H1 (cell line): ENCODE measurements around the gene ACY1. TPM values are rescaled to one million over a fixed set of nuclear protein-coding genes. Genes with fewer than 3 reads are reported as not detected.

Source experiments
- CTCF ChIA-PET: fragments of 300-600 bp; sonication (Branson Sonifier 250); formaldehyde crosslinking; loops from one replicate; lab custom pipeline; 2021; ENCODE audit not compliant: partially characterized antibody; lab: Charles Lee
- POLR2A ChIA-PET: fragments of 300-600 bp; sonication (Branson Sonifier 250); formaldehyde crosslinking; loops from one replicate; lab custom pipeline; 2021; ENCODE audit warnings: inconsistent platforms; ENCODE audit not compliant: partially characterized antibody; lab: Charles Lee
- DNase-seq, 2 experiments: peaks; one replicate each; pipeline versions ENCODE4 v3.0.0 to v3.0.0-alpha.2; 2010 to 2022; ENCODE audit warnings: low spot score in 2 of 2, low read depth in 1 of 2, mixed read lengths in 1 of 2
- FAIRE-seq: peaks from 2 replicates; lab custom pipeline; 2011; peaks lifted over from hg19 to GRCh38; lab: Jason Lieb, UNC
- H2AFZ ChIP-seq: 2 replicates; pipeline ENCODE4 v1.8.1; 2012; ENCODE audit warnings: low read length, inconsistent platforms
- H2AK5ac ChIP-seq: 2 replicates; pipeline ENCODE4 v1.6.1; 2013; ENCODE audit warnings: low read depth, low read length
- H2BK120ac ChIP-seq: replicated peaks from 2 replicates; pipeline ENCODE3; 2013; ENCODE audit warnings: low read depth, low read length, inconsistent platforms
- H2BK12ac ChIP-seq: 2 replicates; pipeline ENCODE4 v1.6.1; 2013; ENCODE audit warnings: low read depth, low read length
- H2BK15ac ChIP-seq: 2 replicates; pipeline ENCODE4 v1.6.1; 2013; ENCODE audit warnings: low read length
- H2BK20ac ChIP-seq: 2 replicates; pipeline ENCODE4 v1.6.1; 2013; ENCODE audit warnings: low read length
- H2BK5ac ChIP-seq: 2 replicates; pipeline ENCODE4 v1.6.1; 2013; ENCODE audit warnings: low read depth, low read length
- H3K14ac ChIP-seq: 2 replicates; pipeline ENCODE4 v1.6.1; 2013; ENCODE audit warnings: inconsistent platforms; ENCODE audit not compliant: insufficient read length
- H3K18ac ChIP-seq: 2 replicates; pipeline ENCODE4 v1.6.1; 2013; ENCODE audit warnings: low read length; ENCODE audit errors: extremely low read depth
- H3K23ac ChIP-seq: 2 replicates; pipeline ENCODE4 v1.6.1; 2013; ENCODE audit warnings: inconsistent platforms; ENCODE audit not compliant: insufficient read length
- H3K23me2 ChIP-seq: 2 replicates; pipeline ENCODE4 v1.6.1; 2013; ENCODE audit warnings: low read depth, low read length
- H3K27ac ChIP-seq: 2 replicates; pipeline ENCODE4 v1.6.1; 2011; ENCODE audit warnings: low read depth, low read length, inconsistent platforms
- H3K27me3 ChIP-seq, 4 experiments: replicated peaks in 1 of 4; 1 replicate in 1 of 4; 2 replicates in 3 of 4; pipeline versions ENCODE4 v1.6.1 to v1.8.1; 2011 to 2013; ENCODE audit warnings: low read length in 3 of 4, mild to moderate bottlenecking in 3 of 4, inconsistent platforms in 2 of 4, mixed read lengths in 2 of 4, moderate library complexity in 1 of 4; ENCODE audit not compliant: control insufficient read depth in 3 of 4, insufficient read depth in 3 of 4; ENCODE audit errors: extremely low read depth in 1 of 4
- H3K36me3 ChIP-seq, 4 experiments: 2 replicates each; pipeline versions ENCODE4 v1.6.1 to v1.8.1; 2011 to 2013; ENCODE audit warnings: mild to moderate bottlenecking in 4 of 4, low read length in 3 of 4, moderate library complexity in 2 of 4, control low read depth in 1 of 4, inconsistent platforms in 1 of 4; ENCODE audit not compliant: insufficient read depth in 4 of 4, control insufficient read depth in 2 of 4
- H3K4ac ChIP-seq: replicated peaks from 2 replicates; pipeline ENCODE3; 2013; ENCODE audit warnings: low read length, low read depth, mixed read lengths, inconsistent platforms; ENCODE audit not compliant: insufficient read length
- H3K4me1 ChIP-seq, 4 experiments: replicated peaks in 1 of 4; 1 replicate in 1 of 4; 2 replicates in 3 of 4; pipeline versions ENCODE4 v1.6.1 to v1.8.1; 2011 to 2013; ENCODE audit warnings: low read length in 3 of 4, inconsistent platforms in 2 of 4, mixed read lengths in 1 of 4; ENCODE audit not compliant: insufficient read depth in 4 of 4, control insufficient read depth in 3 of 4
- H3K4me2 ChIP-seq, 2 experiments: 2 replicates each; pipeline versions ENCODE4 v1.6.1 to v1.8.1; 2011 to 2013; ENCODE audit warnings: low read depth in 2 of 2, low read length in 2 of 2, control low read depth in 1 of 2, inconsistent platforms in 1 of 2, mild to moderate bottlenecking in 1 of 2; ENCODE audit not compliant: insufficient read depth in 1 of 2
- H3K4me3 ChIP-seq, 4 experiments: fragments of 200-600, 300-600 bp in 1 of 4; sonication (generic), shearing (Covaris generic), sonication (Bioruptor Twin) in 1 of 4; 2 replicates each; pipeline versions ENCODE4 v1.5.1 to v1.8.1; 2011 to 2016; ENCODE audit warnings: low read length in 4 of 4, low read depth in 3 of 4, control low read depth in 2 of 4, inconsistent platforms in 2 of 4, mild to moderate bottlenecking in 2 of 4, mixed read lengths in 1 of 4, moderate library complexity in 1 of 4; ENCODE audit not compliant: insufficient read depth in 2 of 4; ENCODE audit errors: extremely low read depth in 1 of 4
- H3K56ac ChIP-seq: replicated peaks from 2 replicates; pipeline ENCODE3; 2013; ENCODE audit warnings: low read depth, mild to moderate bottlenecking, mixed read lengths, low read length, inconsistent platforms; ENCODE audit not compliant: insufficient read length
- H3K79me1 ChIP-seq: 2 replicates; pipeline ENCODE4 v1.6.1; 2013; ENCODE audit warnings: low read depth, low read length, control low read depth
- H3K79me2 ChIP-seq, 2 experiments: 2 replicates each; pipeline versions ENCODE4 v1.6.1 to v1.8.1; 2012 to 2013; ENCODE audit warnings: low read length in 2 of 2, mild to moderate bottlenecking in 2 of 2, inconsistent platforms in 1 of 2; ENCODE audit not compliant: insufficient read depth in 2 of 2, control insufficient read depth in 1 of 2
- H3K9ac ChIP-seq, 4 experiments: replicated peaks in 1 of 4; 1 replicate in 1 of 4; 2 replicates in 3 of 4; pipeline versions ENCODE4 v1.6.1 to v1.8.1; 2011 to 2013; ENCODE audit warnings: low read depth in 3 of 4, low read length in 3 of 4, control low read depth in 2 of 4, mild to moderate bottlenecking in 2 of 4, moderate library complexity in 2 of 4, inconsistent platforms in 1 of 4; ENCODE audit errors: extremely low read depth in 1 of 4
- H3K9me3 ChIP-seq, 2 experiments: 2 replicates each; pipeline versions ENCODE4 v1.6.1 to v1.8.1; 2012 to 2013; ENCODE audit warnings: mild to moderate bottlenecking in 2 of 2, moderate library complexity in 2 of 2, control low read depth in 1 of 2, inconsistent platforms in 1 of 2, low read depth in 1 of 2, low read length in 1 of 2, mixed read lengths in 1 of 2; ENCODE audit not compliant: insufficient read depth in 2 of 2
- H4K20me1 ChIP-seq, 2 experiments: replicated peaks in 1 of 2; 2 replicates each; pipeline versions ENCODE3 to v1.8.1; 2011 to 2013; ENCODE audit warnings: inconsistent platforms in 2 of 2, low read length in 2 of 2, mild to moderate bottlenecking in 1 of 2; ENCODE audit not compliant: insufficient read depth in 2 of 2, control insufficient read depth in 1 of 2
- H4K5ac ChIP-seq: 2 replicates; pipeline ENCODE4 v1.6.1; 2013; ENCODE audit warnings: low read length, low read depth, mixed read lengths, inconsistent platforms; ENCODE audit not compliant: insufficient read length
- H4K8ac ChIP-seq: 2 replicates; pipeline ENCODE4 v1.8.0; 2013; ENCODE audit warnings: mild to moderate bottlenecking, moderate library complexity, low read length, inconsistent platforms; ENCODE audit not compliant: insufficient read depth; ENCODE audit errors: extremely low read depth
- H4K91ac ChIP-seq: replicated peaks from 2 replicates; pipeline ENCODE3; 2013; ENCODE audit warnings: low read length, mixed read lengths, inconsistent platforms; ENCODE audit not compliant: insufficient read length
- RBBP5 ChIP-seq: IDR thresholded peaks from 2 replicates; pipeline ENCODE4 v1.7.1; 2012; ENCODE audit warnings: low read depth, mild to moderate bottlenecking, inconsistent platforms, low read length, moderate library complexity, borderline replicate concordance
- SP4 ChIP-seq: IDR thresholded peaks from 2 replicates; pipeline ENCODE4 v1.6.1; 2012; ENCODE audit warnings: low read length, inconsistent platforms
- WGBS, 2 experiments: shearing (Covaris generic) in 1 of 2; methylation state at CpG; one replicate each; pipeline versions ENCODE4 v1.1.6 to v1.1.7; 2013 to 2015; ENCODE audit warnings: low lambda C conversion rate in 2 of 2, mixed read lengths in 2 of 2, inconsistent platforms in 1 of 2, low coverage in 1 of 2, missing lambda C conversion rate in 1 of 2; ENCODE audit not compliant: insufficient replicate concordance in 2 of 2, insufficient coverage in 1 of 2, insufficient read length in 1 of 2; ENCODE audit errors: extremely low coverage in 1 of 2, missing lambda C conversion rate in 1 of 2; 5-methylcytosine and 5-hydroxymethylcytosine counted together
- polyA plus RNA-seq, 7 experiments: library from polyadenylated mRNA; depleted of rRNA in 3 of 7; stranded (reverse) in 5 of 7; unstranded in 2 of 7; fragments of >200 nt in 5 of 7; fragments of 200-250 nt in 2 of 7; gene quantifications; 1 replicate in 5 of 7; 2 replicates in 1 of 7; 4 replicates in 1 of 7; pipeline versions ENCODE4 v1.2.1 to v1.2.3, GENCODE V29; 2011 to 2013; ENCODE audit warnings: missing spikeins in 2 of 7, mixed read lengths in 2 of 7
- total RNA-seq: library from RNA; stranded (reverse); fragmentation: NEBNext Ultra II Directional; extraction: Animal tissue kit (Norgen Biotek cat#: 25700); gene quantifications from 2 replicates; pipeline ENCODE4 v1.2.1, GENCODE V29; 2021

ACY1 gene
- total and polyA plus RNA-seq, 2 of the 8 experiments (the other 6 are each of a cell fraction or from before 2014, with no cell fraction given): 48.3 to 113 TPM

DNA sequence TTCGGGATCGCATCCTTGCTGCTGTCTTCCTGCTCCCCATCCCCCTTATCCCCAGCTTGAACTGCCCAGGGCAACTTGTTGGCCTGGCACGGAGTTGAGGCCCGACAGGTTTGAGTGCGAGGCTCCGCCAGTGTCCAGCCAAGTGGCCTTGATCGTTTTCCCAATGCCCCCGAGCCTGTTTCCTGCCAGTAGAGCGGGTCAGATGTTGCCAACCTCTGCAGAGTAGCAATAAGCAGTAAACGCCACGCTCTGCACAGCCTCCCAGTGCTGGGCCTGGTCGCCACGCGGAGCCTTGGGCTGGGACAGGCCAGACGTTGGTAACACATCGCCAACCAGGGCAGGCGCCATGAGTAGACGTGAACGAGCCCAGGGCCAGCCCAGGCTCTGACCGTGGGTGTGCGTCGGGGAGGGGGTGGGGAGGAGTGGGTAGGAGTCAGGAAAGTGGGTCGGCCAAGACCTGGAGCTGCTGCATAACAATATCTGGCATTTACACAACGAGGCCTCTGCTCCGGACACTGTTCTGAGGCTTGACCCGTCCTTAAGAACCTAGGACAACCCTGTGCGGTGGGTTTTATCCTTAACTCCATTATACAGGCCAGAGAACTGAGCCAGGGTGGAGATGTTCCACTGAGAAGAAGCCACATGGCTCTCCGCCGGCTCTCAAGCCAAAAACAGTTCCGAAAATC is 8.9 kb upstream of the ACY1 start:
- H3K27ac ChIP-seq: no peak overlapping the region
- peak overlapping the region; percentile 82; the same call in 1 of the 2 replicates for H2BK12ac ChIP-seq
- H4K20me1 ChIP-seq: peaks cover 0 to 4% of the 10 kb centered on the region in 2 experiments
- TF ChIP-seq RBBP5 (no peak), SP4 (0 out of 2 replicates have a peak, but pooled peaks have one; percentile 33)
- no peak overlapping the region for H2AK5ac ChIP-seq
- peak overlapping the region; percentile 33 to 64 (median 43); a peak in 5 of 8 replicates for H3K4me3 ChIP-seq
- ChIA-PET POLR2A (interaction anchor here (1.0 to 29.3 kb wide), 7 partner anchors 3 to 33 kb away, joined by 3 to 923 read pairs (median 5); partner anchors contain the start of genes ABHD14A, ABHD14B, ACY1 and GPR62), CTCF (interaction anchor here (0.6 to 6.7 kb wide), 20 partner anchors 9 to 313 kb away, joined by 3 to 64 read pairs (median 6); partner anchors contain the start of genes ACY1, GLYCTK, GPR62 and PARP3)
- peak overlapping the region; percentile 86; the same call in 1 of the 2 replicates for H2BK20ac ChIP-seq
- peak overlapping the region; percentile 97; the same call in 1 of the 2 replicates for H2BK15ac ChIP-seq
- H2AFZ ChIP-seq: peak overlapping the region; percentile 26
- H4K91ac ChIP-seq: peak overlapping the region; percentile 85
- 0 out of 2 replicates have a peak, but pooled peaks cover 2% of the 10 kb centered on the region for H3K79me1 ChIP-seq
- WGBS, 2 experiments: 57% methylated on average over 30 of the region's 30 CpGs; no CpG with 5 or more reads in 1 of the 2 experiments
- H2BK120ac ChIP-seq: no peak overlapping the region
- H3K4me2 ChIP-seq: peak overlapping the region; percentile 83
- no peaks in the 10 kb centered on the region; a peak in 1 of 4 replicates for H3K9me3 ChIP-seq
- no peak overlapping the region for H4K5ac ChIP-seq
- H3K18ac ChIP-seq: peak overlapping the region; percentile 68
- H3K56ac ChIP-seq: no peak overlapping the region
- H4K8ac ChIP-seq: peak overlapping the region; percentile 68; the same call in 1 of the 2 replicates
- no peak overlapping the region for H3K9ac ChIP-seq
- H2BK5ac ChIP-seq: no peak overlapping the region
- H3K23ac ChIP-seq: no peak overlapping the region
- DNase-seq (no peak), FAIRE-seq (no peak)
- peaks cover 6 to 26% (median 18%) of the 10 kb centered on the region in 4 experiments for H3K4me1 ChIP-seq
- peak overlapping the region; percentile 85 for H3K4ac ChIP-seq
- no peaks in the 10 kb centered on the region for H3K36me3 ChIP-seq
- H3K23me2 ChIP-seq: peaks cover 10% of the 10 kb centered on the region
- H3K79me2 ChIP-seq: no peaks in the 10 kb centered on the region
- H3K14ac ChIP-seq: no peak overlapping the region
- peaks cover 2 to 32% (median 24%) of the 10 kb centered on the region in 4 experiments; a peak in 6 of 7 replicates for H3K27me3 ChIP-seq
